AG10803 (cell line): ENCODE data around the gene SCARB1.

Experiments
- DNase-seq: peaks from one replicate; pipeline ENCODE4 v3.0.0; 2010; ENCODE audit warnings: low read depth
- H3K4me3 ChIP-seq: 2 replicates; pipeline ENCODE4 v1.5.1; 2011; ENCODE audit warnings: mild to moderate bottlenecking, low read length, control low read depth
- CTCF ChIP-seq: conservative IDR thresholded peaks from 2 replicates; pipeline ENCODE4 v1.5.1; 2011; ENCODE audit warnings: mild to moderate bottlenecking, low read length, control low read depth, inconsistent platforms

Gene SCARB1

GRCh38 chr12:124853781-124854636, 9.7 kb downstream of the SCARB1 start:
- no peak overlapping the region for H3K4me3 ChIP-seq
- no peak for DNase-seq
- no peak for TF ChIP-seq CTCF

GRCh38 chr12:124852911-124853427, 10.7 kb downstream of the SCARB1 start:
- no peak for DNase-seq
- TF ChIP-seq CTCF, result no peak
- no peak overlapping the region for H3K4me3 ChIP-seq

- no peak for TF ChIP-seq CTCF
- DNase-seq, result peak; percentile 66
- H3K4me3 ChIP-seq, result no peak overlapping the region
Measured at GRCh38 chr12:124852329-124852831, 11.3 kb downstream of the SCARB1 start.

GRCh38 chr12:124851342-124851741, 12.3 kb downstream of the SCARB1 start:
- H3K4me3 ChIP-seq, result no peak overlapping the region
- no peak for DNase-seq
- TF ChIP-seq CTCF, result no peak

- H3K4me3 ChIP-seq, result no peak overlapping the region
- TF ChIP-seq CTCF, result no peak
- DNase-seq, result no peak
Measured at GRCh38 chr12:124849382-124849781, 14.3 kb downstream of the SCARB1 start.

GRCh38 chr12:124848621-124849380, 14.9 kb downstream of the SCARB1 start:
- no peak for TF ChIP-seq CTCF
- H3K4me3 ChIP-seq, result no peak overlapping the region
- peak; percentile 36 for DNase-seq
